ENCODE data around the gene GJC3.
"Not testable (repeated sequence)": the region's sequence is repeated elsewhere in the genome, so short reads cannot be mapped to it uniquely, and the experiment has no call there.

Gene GJC3

GRCh38 chr7:99928994-99929729 lies at the start of gene GJC3:
Gene GJC3, minus strand, starts transcription at chr7:99929620. Its CDS starts 0 bp downstream, at chr7:99929620.
- DNase-seq: peak; percentile 66

DNA sequence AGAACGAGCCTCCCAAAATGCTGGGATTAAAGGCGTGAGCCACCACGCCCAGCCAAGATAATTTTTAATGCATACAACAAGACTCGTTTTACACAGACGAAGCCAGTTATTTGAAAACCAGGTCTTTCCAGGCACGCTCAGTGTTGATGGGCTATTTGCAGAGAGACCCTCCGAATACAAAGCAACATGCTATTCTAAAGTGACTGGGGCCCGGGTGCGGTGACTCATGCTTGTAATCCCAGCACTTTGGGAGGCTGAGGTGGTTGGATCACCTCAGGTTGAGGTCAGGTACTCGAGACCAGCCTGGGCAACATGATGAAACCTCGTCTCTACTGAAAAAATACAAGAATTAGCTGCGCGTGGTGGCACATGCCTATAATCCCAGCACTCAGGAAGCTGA lies 47.2 kb upstream of the GJC3 start:
- DNase-seq: no peak

DNA sequence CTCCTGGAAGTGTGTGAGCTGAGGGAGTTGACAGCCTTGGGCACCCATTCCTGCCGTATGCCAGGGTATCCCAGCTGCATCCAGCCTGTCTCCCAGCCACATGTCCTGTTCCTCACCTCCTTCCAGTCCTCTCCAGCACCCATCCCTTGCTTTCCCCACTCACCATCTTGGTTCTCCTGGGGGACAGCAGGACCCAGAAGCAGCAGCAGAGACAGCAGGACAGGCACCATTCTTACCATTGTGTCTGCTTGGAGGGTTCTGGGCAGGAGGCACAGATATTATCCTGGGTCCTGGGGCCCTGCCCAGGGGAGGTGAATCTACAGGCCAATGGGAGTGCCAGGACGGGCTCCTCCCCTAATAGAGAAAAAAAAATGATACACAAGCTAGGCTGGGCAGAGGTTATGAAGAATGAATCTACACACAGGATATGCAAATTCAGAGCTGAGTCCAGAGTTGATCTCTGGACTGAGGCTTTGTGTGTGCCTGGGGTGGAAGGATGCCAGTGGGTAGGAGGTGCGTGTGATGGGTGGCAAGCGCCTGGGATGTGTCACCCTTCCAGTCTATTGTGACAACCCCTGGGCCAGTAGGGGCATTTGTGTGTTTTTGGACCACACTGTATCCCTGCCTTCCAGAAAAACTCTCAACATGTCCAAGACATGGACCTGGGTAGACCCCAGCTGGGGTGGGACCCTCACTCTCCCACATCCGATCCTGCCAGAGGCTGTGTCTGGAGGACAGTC lies 46.5 kb upstream of the GJC3 start, which contains the start of gene AZGP1:
AZGP1 (minus strand) TSS at position 250 of the 740 bp plus-strand sequence; CDS start at position 239, 11 bp downstream.
- DNase-seq: no peak

- no peak for DNase-seq
These were observed 45.3 kb upstream of the GJC3 start for GRCh38 chr7:99974681-99975080.

- DNase-seq: not testable (repeated sequence)
These were observed 44.4 kb upstream of the GJC3 start for GRCh38 chr7:99973817-99974216.

- no peak for DNase-seq
These were observed 41.8 kb upstream of the GJC3 start for GRCh38 chr7:99971242-99971641.

GRCh38 chr7:99969813-99970212 lies 40.4 kb upstream of the GJC3 start:
- DNase-seq: not testable (repeated sequence)

GRCh38 chr7:99969298-99969697 lies 39.9 kb upstream of the GJC3 start:
- DNase-seq: no peak

GRCh38 chr7:99958564-99959227 lies 29.3 kb upstream of the GJC3 start:
- no peak for DNase-seq

GRCh38 chr7:99955247-99955646 lies 25.8 kb upstream of the GJC3 start:
- DNase-seq: no peak

GRCh38 chr7:99954643-99955042 lies 25.2 kb upstream of the GJC3 start:
- DNase-seq: not testable (repeated sequence)

DNA sequence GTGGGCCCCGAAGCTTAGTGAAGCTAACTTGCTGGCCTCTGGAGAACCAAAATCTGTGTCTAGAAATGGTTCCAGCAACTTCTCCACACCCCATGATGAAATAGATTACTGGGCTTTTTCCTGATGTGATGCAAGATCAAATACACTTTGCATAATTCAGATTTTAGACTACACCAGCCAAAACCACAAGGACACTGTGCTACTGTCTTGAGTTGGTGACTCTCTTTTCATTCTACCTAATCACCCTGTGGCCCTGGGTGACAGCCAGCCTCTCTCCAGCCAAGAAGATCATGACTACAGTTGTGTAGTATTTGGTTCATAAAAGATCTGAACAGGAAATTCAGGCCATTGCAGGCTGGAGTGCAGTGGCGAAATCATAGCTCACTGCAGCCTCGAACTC lies 24.2 kb upstream of the GJC3 start:
- DNase-seq: no peak

GRCh38 chr7:99952649-99953048 lies 23.2 kb upstream of the GJC3 start:
- not testable (repeated sequence) for DNase-seq

GRCh38 chr7:99950819-99951218 lies 21.4 kb upstream of the GJC3 start:
- DNase-seq: not testable (repeated sequence)

DNA sequence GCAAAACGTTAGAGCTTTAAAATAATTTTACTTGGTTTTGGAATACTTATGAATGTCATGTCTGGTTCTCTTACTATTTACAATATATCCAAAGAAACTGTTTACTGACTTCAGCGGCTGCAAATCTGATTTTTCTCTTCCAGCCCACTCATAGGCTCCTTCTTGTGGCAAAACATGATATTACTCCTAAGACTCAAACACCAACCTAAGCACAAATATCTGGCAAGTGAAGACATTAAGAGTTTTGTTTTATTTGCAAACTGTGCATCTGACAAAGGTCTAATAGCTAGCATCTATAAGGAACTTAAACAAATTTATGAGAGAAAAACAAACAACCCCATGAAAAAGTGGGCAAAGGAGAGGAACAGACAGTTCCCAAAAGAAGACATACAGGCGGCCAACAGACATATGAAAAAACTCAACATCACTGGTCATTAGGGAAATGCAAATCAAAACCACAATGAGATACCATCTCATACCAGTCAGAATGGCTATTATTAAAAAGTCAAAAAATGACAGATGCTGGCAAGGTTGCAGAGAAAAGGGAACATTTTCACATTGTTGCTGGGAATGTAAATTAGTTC lies 20.3 kb upstream of the GJC3 start:
- no peak for DNase-seq

DNA sequence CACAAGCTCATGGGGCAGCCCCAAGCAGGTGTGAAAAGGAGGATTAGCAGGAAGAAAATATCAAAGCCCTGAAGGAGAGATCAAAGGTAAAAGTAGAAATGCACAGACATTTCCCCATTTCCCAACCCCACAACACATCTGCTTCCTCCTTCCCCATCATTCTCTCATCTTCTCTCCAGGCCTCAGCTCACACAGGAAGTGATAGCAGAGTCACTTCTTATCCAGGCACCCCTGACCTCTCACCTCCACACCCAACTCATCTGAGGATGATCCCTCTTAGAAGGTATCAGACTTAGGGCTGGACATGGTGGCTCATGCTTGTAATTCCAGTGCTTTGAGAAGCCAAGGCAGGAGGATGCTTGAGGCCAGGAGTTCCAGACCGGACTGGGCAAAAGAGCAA lies 18.2 kb upstream of the GJC3 start:
- DNase-seq: no peak

- no peak for DNase-seq
These were observed 15.2 kb upstream of the GJC3 start for GRCh38 chr7:99944497-99945070.

GRCh38 chr7:99943641-99944496 lies 14.4 kb upstream of the GJC3 start:
- peak; percentile 4 for DNase-seq

DNA sequence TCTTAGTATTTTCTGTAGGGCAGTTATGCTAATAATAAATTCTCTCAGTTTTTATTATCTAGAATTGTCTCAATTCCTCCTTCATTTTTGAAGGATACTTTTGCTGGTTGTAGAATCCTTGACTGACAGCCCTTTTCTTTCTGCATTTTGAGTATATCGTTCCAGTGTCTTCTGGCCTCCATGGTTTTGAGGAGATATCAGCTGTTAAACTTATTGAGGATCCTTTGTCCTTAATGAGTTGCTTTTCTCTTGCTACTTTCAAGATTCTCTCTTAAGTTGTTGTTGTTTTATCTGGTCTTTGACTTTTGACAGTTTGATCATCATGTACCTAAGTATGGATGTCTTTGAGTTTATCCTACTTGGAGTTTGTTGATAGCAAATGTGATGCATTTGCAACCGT lies 8.9 kb upstream of the GJC3 start:
- DNase-seq: no peak

DNA sequence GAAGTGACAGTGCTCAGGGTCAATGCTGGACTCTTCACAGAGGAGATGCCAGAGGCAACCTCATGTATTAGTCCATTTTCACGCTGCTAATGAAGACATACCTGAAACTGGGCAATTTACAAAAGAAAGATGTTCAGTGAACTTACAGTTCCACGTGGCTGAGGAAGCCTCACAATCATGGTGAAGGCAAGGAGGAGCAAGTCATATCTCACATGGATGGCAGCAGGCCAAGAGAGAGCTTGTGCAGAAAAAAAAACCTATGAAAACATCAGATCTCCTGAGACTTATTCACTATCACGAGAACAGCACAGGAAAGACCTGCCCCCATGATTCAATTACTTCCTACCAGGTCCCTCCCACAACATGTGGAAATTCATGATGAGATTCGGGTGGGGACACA lies 5.6 kb upstream of the GJC3 start:
- not testable (repeated sequence) for DNase-seq

- no peak for DNase-seq
These were observed 956 bp upstream of the GJC3 start for GRCh38 chr7:99930376-99930775.

GRCh38 chr7:99929730-99930053 lies 272 bp upstream of the GJC3 start:
- DNase-seq: no peak
